ENCODE results near the gene ZNF664.

The ZNF664 gene

DNA sequence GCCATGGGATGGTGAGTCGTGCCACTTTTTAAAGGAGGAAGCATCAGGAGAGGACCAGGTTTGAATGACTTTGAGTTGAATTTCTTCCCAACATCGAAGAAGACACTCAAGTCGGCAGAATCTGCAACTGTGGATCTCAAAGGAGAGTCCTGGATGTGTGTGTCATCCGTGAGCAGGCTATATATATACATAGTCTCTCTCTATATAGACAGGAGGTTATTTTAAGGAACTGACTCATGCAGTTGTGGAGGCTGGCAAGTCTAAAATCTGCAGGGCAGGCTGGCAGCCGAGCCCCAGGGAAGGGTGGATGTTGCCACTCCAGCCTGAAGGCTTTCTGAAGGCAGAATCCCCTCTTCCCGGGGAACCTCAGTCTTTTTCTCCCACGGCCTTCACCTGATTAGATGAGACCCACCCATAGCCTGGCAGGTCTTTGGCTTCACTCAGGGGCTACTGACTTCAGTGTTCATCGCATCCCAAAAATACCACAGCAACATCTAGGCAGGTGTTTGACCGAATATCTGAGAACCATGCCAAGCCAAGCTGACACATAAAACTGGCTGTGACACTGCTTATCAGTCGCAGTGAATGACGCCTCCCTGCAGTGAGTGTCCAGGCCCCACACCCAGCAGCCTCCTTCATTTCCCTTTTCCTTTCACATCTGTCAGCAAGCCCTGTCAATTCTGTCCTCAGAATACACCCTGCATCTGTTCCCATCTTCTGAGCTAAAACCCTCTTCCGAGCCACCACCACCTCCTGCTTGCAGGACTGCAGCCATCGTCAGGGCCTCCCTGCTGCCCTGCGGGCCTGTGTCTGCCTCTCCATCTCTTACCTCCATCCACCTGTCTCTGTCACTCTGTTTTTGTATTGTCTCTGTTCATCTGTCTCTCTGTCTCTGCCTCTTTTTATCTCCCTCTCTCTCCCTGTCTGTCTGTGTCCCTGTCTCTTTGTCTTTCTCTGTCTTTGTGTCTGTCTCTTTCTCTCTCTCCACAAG lies 54.0 kb downstream of the ZNF664 start:
- peak; percentile 64 for DNase-seq (ENCODE audit: low spot score)
- no peak overlapping the region for H3K27ac ChIP-seq
- CTCF ChIA-PET, result interaction anchor here (0.6 kb wide), 1 partner anchor 535 kb away, joined by 3 read pairs; no protein-coding TSS in a partner anchor
- TF ChIP-seq, protein P1, sequence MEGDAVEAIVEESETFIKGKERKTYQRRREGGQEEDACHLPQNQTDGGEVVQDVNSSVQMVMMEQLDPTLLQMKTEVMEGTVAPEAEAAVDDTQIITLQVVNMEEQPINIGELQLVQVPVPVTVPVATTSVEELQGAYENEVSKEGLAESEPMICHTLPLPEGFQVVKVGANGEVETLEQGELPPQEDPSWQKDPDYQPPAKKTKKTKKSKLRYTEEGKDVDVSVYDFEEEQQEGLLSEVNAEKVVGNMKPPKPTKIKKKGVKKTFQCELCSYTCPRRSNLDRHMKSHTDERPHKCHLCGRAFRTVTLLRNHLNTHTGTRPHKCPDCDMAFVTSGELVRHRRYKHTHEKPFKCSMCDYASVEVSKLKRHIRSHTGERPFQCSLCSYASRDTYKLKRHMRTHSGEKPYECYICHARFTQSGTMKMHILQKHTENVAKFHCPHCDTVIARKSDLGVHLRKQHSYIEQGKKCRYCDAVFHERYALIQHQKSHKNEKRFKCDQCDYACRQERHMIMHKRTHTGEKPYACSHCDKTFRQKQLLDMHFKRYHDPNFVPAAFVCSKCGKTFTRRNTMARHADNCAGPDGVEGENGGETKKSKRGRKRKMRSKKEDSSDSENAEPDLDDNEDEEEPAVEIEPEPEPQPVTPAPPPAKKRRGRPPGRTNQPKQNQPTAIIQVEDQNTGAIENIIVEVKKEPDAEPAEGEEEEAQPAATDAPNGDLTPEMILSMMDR (conservative IDR thresholded peaks at IDR 0.05; ENCODE audit: low read depth), result no peak
- POLR2A ChIA-PET (ENCODE audit: low non-redundant PET), result no interaction called here

DNA sequence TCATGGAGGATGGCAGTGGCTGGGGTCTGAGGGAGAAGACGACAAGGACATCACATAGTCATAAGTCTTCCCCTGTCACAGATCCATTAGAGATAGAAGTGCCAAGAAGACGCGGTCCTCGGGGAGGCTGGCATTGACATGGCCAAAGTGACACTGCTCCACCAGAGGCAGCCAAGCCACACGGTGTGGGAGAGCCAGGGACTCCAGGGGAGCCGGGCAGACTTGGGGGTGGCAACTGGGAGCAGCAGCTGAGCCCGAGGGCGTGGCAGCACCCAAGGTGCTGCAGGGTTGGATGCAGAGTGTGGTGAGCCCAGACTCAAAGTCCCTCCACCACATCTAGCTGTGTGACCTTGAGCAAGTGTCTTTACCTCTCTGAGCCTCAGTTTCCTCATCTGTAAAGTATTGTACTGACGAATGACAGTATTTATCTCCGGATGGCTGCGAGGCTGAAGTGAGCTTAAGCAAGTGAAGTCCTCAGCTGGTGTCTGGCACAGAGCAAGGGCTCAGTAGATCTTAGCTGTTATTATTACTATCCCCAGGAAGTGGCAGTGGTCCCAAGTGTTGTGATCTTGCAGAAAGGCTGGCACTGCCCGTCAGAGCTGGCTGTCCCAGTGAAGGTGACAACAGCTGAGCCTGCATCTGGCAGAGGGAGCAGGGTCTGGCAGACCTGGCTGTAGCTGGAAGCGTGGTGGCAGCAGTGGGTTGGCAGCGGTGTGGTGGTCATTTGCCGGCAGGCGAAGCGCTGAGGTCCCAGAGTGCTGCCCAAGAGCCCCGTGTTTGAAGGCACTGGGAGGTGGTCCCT lies 54.9 kb downstream of the ZNF664 start:
- DNase-seq (ENCODE audit: low spot score), result no peak
- CTCF ChIA-PET, result interaction anchor here (0.6 kb wide), 1 partner anchor 534 kb away, joined by 3 read pairs; no protein-coding TSS in a partner anchor
- POLR2A ChIA-PET (ENCODE audit: low non-redundant PET), result no interaction called here
- TF ChIP-seq, protein P1 (conservative IDR thresholded peaks at IDR 0.05; ENCODE audit: low read depth), result no peak
- no peak overlapping the region for H3K27ac ChIP-seq

DNA sequence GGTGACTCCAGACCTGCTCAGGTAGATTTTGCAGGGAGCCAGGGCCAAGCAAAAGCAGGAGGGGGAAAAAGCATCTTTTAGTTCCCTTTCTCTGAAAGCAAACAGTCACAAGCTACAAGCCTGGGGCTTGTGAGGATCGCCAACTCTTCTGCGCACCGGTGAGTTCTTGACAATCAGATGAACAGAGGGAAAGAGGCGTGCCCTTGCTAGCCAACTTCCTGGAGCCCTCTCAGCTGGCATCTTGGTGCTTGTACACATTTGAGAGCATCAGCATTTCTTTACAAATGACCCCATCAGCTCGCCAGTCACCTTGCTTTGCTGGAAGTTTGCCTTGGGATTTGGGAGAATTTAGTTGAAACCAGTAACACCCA lies 55.5 kb downstream of the ZNF664 start:
- DNase-seq (ENCODE audit: low spot score), result no peak
- POLR2A ChIA-PET (ENCODE audit: low non-redundant PET), result no interaction called here
- CTCF ChIA-PET, result no interaction called here

DNA sequence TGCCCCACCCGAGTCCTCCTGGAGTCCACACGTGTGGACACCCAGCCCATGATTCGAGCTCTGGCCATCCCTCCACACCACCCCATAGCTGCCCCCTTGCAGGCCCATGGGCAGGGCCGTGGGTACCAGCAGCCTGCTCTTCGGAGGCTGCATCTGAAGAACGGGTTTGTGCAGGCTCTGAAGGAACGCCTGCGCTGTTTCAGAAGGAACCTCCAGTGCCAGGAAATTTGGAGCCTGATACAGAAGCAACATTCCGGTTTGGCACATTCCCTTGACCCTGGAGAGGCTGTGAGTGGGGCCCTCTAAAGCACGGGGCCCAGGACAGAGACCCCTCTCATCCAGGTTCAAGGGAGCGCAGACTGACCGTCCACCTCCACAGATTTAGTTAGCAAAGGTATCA lies 57.0 kb downstream of the ZNF664 start:
- no peak overlapping the region for H3K27ac ChIP-seq
- TF ChIP-seq, protein P1 (conservative IDR thresholded peaks at IDR 0.05; ENCODE audit: low read depth), result no peak
- ChIA-PET CTCF (interaction anchor here (0.6 to 0.7 kb wide), 2 partner anchors 91 to 176 kb away, joined by 3 to 4 read pairs; no protein-coding TSS in a partner anchor), POLR2A (ENCODE audit: low non-redundant PET) (no interaction called here)
- DNase-seq (ENCODE audit: low spot score), result no peak

More for the DNA sequence above, 55.5 kb downstream of the ZNF664 start:
- TF ChIP-seq, protein P1 (conservative IDR thresholded peaks at IDR 0.05; ENCODE audit: low read depth), result no peak
- H3K27ac ChIP-seq, result no peak overlapping the region

DNA sequence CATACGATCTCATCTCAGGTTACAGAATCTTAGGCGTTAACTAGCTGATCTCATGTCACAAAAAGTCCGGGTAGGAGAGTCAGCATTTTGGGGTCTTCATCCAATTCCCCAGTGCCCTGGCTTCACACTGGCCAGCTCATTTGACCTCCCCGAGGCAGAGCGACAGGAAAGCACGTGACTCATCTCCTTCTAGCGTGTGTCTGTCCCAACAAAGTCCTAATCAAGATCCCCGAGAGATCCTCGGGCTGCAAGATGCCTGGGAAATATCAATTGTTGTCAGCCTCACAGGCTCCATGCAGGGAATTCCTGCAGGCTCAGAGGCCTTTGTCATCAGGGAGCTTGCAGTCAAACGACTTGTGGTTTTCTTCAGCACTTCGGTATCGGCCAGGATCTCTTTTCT lies 57.5 kb downstream of the ZNF664 start:
- no peak overlapping the region for H3K27ac ChIP-seq
- ChIA-PET CTCF (interaction anchor here (0.6 to 1.1 kb wide), 5 partner anchors 92 to 792 kb away, joined by 3 to 4 read pairs (median 3); no protein-coding TSS in a partner anchor), POLR2A (ENCODE audit: low non-redundant PET) (no interaction called here)
- TF ChIP-seq, protein P1 (conservative IDR thresholded peaks at IDR 0.05; ENCODE audit: low read depth), result no peak
- peak; percentile 13 for DNase-seq (ENCODE audit: low spot score)

DNA sequence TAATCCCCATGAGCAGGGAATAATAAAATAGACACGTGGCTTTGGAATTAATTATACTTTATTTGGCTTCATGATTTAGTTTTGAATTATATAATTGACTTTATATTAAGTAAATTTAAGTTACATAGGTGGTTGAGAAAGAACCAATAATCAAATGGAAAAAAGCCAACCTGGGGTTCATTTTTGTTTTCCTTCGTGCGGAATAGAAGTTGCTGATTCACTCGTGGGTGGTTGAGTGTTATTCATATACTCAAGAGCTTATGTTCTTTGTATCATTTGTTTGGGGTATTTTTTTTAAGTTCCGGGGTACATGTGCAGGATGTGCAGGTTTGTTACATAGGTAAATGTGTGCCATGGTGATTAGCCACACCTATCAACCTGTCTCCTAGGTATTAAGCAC lies 58.0 kb downstream of the ZNF664 start:
- no peak for DNase-seq (ENCODE audit: low spot score)
- POLR2A ChIA-PET (ENCODE audit: low non-redundant PET), result no interaction called here
- CTCF ChIA-PET, result interaction anchor here (0.6 to 1.1 kb wide), 3 partner anchors 133 to 793 kb away, joined by 3 read pairs; no protein-coding TSS in a partner anchor
- H3K27ac ChIP-seq, result no peak overlapping the region
- TF ChIP-seq, protein P1 (conservative IDR thresholded peaks at IDR 0.05; ENCODE audit: low read depth), result no peak

Data from RWPE1 (cell line).